GM12878 (cell line): ENCODE measurements around the gene HRCT1. TPM values are rescaled to one million over a fixed set of nuclear protein-coding genes. Genes with fewer than 3 reads are reported as not detected.

ENCODE experiments used
- ATAC-seq: fragments of 200-7000 bp; cut with Tn5 transposase; 3 replicates; pipeline ENCODE4 v1.9.1; 2020; ENCODE audit warnings: mild to moderate bottlenecking, moderate library complexity
- BruUV-seq: library from RNA; stranded (reverse); fragments of 400-500 nt; replicated peaks from 2 replicates; lab custom pipeline; 2021; lab: Mats Ljungman, UMichigan
- CTCF ChIA-PET: fragments of 300-600 bp; sonication (Branson Sonifier 250); formaldehyde crosslinking; extraction: SDS; loops from one replicate; lab custom pipeline; 2021; ENCODE audit warnings: inconsistent platforms; lab: Yijun Ruan, JAX
- POLR2A ChIA-PET: fragments of 350-600 bp; formaldehyde crosslinking; extraction: SDS; loops from one replicate; lab custom pipeline; 2021; ENCODE audit warnings: inconsistent platforms; lab: Charles Lee
- RAD21 ChIA-PET: fragments of 300-600 bp; sonication (Branson Sonifier 250); formaldehyde crosslinking; loops from one replicate; lab custom pipeline; 2023; ENCODE audit warnings: antibody characterized with exemption; ENCODE audit not compliant: unreplicated experiment; lab: Charles Lee
- SMC1A ChIA-PET: fragments of 300-600 bp; sonication (Branson Sonifier 250); formaldehyde crosslinking; loops from one replicate; lab custom pipeline; 2023; ENCODE audit not compliant: unreplicated experiment, uncharacterized antibody; lab: Charles Lee
- DNase-seq: peaks from one replicate; pipeline ENCODE4 v3.0.0-alpha.2; 2011; ENCODE audit warnings: low read depth, low spot score
- FAIRE-seq: peaks from 3 replicates; lab custom pipeline; 2011; peaks lifted over from hg19 to GRCh38; lab: Jason Lieb, UNC
- H2AFZ ChIP-seq: 2 replicates; pipeline ENCODE4 v1.6.0; 2011; ENCODE audit warnings: low read depth, low read length, control low read depth; ENCODE audit not compliant: control insufficient read depth
- H3K27ac ChIP-seq: 2 replicates; pipeline ENCODE4 v1.5.1; 2011; ENCODE audit warnings: control low read depth; ENCODE audit not compliant: control insufficient read depth, insufficient read depth
- H3K27me3 ChIP-seq, 2 experiments: replicated peaks in 1 of 2; 2 replicates each; pipeline versions ENCODE4 v1.6.0 to v1.6.1; 2011; ENCODE audit warnings: low read length in 1 of 2; ENCODE audit not compliant: control insufficient read depth in 2 of 2, insufficient read depth in 2 of 2
- H3K36me3 ChIP-seq, 2 experiments: 2 replicates each; pipeline ENCODE4 v1.5.1; 2011; ENCODE audit warnings: low read length in 1 of 2; ENCODE audit not compliant: control insufficient read depth in 2 of 2, insufficient read depth in 2 of 2
- H3K4me1 ChIP-seq: 2 replicates; pipeline ENCODE4 v1.6.1; 2011; ENCODE audit warnings: mild to moderate bottlenecking, low read length, moderate library complexity, mixed read lengths; ENCODE audit not compliant: control insufficient read depth, insufficient read depth
- H3K4me2 ChIP-seq: 2 replicates; pipeline ENCODE4 v1.6.0; 2011; ENCODE audit warnings: control low read depth; ENCODE audit not compliant: control insufficient read depth, insufficient read depth
- H3K4me3 ChIP-seq: fragments of 200-600 bp; sonication (generic); 2 replicates; pipeline ENCODE4 v1.5.1; 2016
- H3K79me2 ChIP-seq: 2 replicates; pipeline ENCODE4 v1.6.0; 2011; ENCODE audit warnings: low read length; ENCODE audit not compliant: control insufficient read depth, insufficient read depth
- H3K9ac ChIP-seq: 2 replicates; pipeline ENCODE4 v1.8.0; 2011; ENCODE audit warnings: low read length, control low read depth, mixed read lengths; ENCODE audit not compliant: control insufficient read depth, insufficient read depth
- H3K9me3 ChIP-seq: replicated peaks from 3 replicates; pipeline ENCODE4 v1.5.1; 2011; ENCODE audit warnings: mild to moderate bottlenecking, low read length; ENCODE audit not compliant: control insufficient read depth, insufficient read depth
- H4K20me1 ChIP-seq: 2 replicates; pipeline ENCODE4 v1.6.0; 2011; ENCODE audit not compliant: control insufficient read depth, insufficient read depth
- NFXL1 ChIP-seq: fragments of 450-650 bp; IDR thresholded peaks from 2 replicates; pipeline ENCODE4 v1.6.1; 2017; ENCODE audit warnings: antibody characterized with exemption, mild to moderate bottlenecking, borderline replicate concordance
- PRDM15 ChIP-seq: fragments of 450-650 bp; formaldehyde crosslinking; IDR thresholded peaks from 2 replicates; pipeline ENCODE4 v1.4.0; 2020; ENCODE audit warnings: mild to moderate bottlenecking, moderate library complexity
- SIN3A ChIP-seq: IDR thresholded peaks from 2 replicates; pipeline ENCODE4 v1.6.1; 2012; ENCODE audit warnings: low read depth, low read length, improper control_type of control experiment
- TAF1 ChIP-seq: IDR thresholded peaks from 2 replicates; pipeline ENCODE4 v1.6.1; 2011; ENCODE audit warnings: mild to moderate bottlenecking, low read depth, low read length, borderline replicate concordance
- ZNF207 ChIP-seq: fragments of 450-650 bp; IDR thresholded peaks from 2 replicates; pipeline ENCODE4 v1.6.1; 2014; ENCODE audit warnings: antibody characterized with exemption, mild to moderate bottlenecking, borderline replicate concordance
- WGBS: methylation state at CpG from one replicate; pipeline ENCODE4 v1.1.6; 2016; ENCODE audit warnings: low lambda C conversion rate; ENCODE audit not compliant: insufficient replicate concordance, insufficient coverage; ENCODE audit errors: missing lambda C conversion rate; 5-methylcytosine and 5-hydroxymethylcytosine counted together
- in situ Hi-C: fragments of 300-500 bp; cut with MboI; formaldehyde crosslinking; loops from 9 replicates; pipeline ENCODE4 v1.14.3; 2018; ENCODE audit warnings: mixed read lengths
- intact Hi-C: fragments of 100-400 bp; cut with micrococcal nuclease; formaldehyde crosslinking; loops from one replicate; pipeline ENCODE4 v1.14.2; 2022; ENCODE audit not compliant: unreplicated experiment
- polyA plus RNA-seq, 11 experiments: library from polyadenylated mRNA; depleted of rRNA in 4 of 11; unstranded in 6 of 11; stranded (reverse) in 5 of 11; fragments of >200 nt; fragmentation: Nextera tagmentation in 4 of 11; fragmentation: Illumina TruSeq in 1 of 11; extraction: Ambion mirVana in 4 of 11; extraction: Trizol in 1 of 11; gene quantifications; 1 replicate in 1 of 11; 2 replicates in 10 of 11; pipeline versions ENCODE4 v1.2.1 to v1.2.3, GENCODE V29; 2011 to 2016; ENCODE audit warnings: inconsistent platforms in 2 of 11, missing spikeins in 2 of 11, low read depth in 1 of 11
- total RNA-seq, 4 experiments: library from RNA; depleted of rRNA in 3 of 4; stranded (reverse); fragments of >200 nt in 3 of 4; fragmentation: Illumina TruSeq in 1 of 4; extraction: Trizol in 1 of 4; gene quantifications; 2 replicates each; pipeline versions ENCODE4 v1.2.1 to v1.2.3, GENCODE V29; 2013 to 2021

The HRCT1 gene
- total and polyA plus RNA-seq, 10 of the 15 experiments (the other 5 are each of a cell fraction or from before 2014, with no cell fraction given), result not detected

GRCh38 chr9:35856206-35856605 is 49.8 kb upstream of the HRCT1 start:
- no peaks in the 10 kb centered on the region for H3K79me2 ChIP-seq
- FAIRE-seq (no peak), ATAC-seq (no peak), DNase-seq (no peak)
- no peak overlapping the region for H3K4me2 ChIP-seq
- intact Hi-C loops (no loop called here), in situ Hi-C loops (no loop called here)
- no peaks in the 10 kb centered on the region for H3K36me3 ChIP-seq
- H3K9me3 ChIP-seq, result no peaks in the 10 kb centered on the region
- TF ChIP-seq SIN3A (no peak), NFXL1 (no peak), ZNF207 (no peak), PRDM15 (no peak), TAF1 (no peak)
- no peak overlapping the region for H2AFZ ChIP-seq
- POLR2A ChIA-PET, result interaction anchor here (0.5 to 1.6 kb wide), 3 partner anchors 9 to 620 kb away, joined by 3 to 5 read pairs (median 5); partner anchors contain the start of gene HINT2
- H3K9ac ChIP-seq, result no peak overlapping the region
- H3K27ac ChIP-seq, result no peak overlapping the region
- SMC1A ChIA-PET, result interaction anchor here (0.8 to 3.0 kb wide), 4 partner anchors 11 to 166 kb away, joined by 3 to 13 read pairs (median 4); no protein-coding TSS in a partner anchor
- RAD21 ChIA-PET, result interaction anchor here (4.7 kb wide), 1 partner anchor 30 kb away, joined by 18 read pairs; no protein-coding TSS in a partner anchor
- CTCF ChIA-PET, result interaction anchor here (1.4 to 12.7 kb wide), 5 partner anchors 8 to 68 kb away, joined by 3 to 92 read pairs (median 7); partner anchors contain the start of genes FAM221B and TMEM8B
- BruUV-seq, result no TSS peak
- no peaks in the 10 kb centered on the region for H4K20me1 ChIP-seq
- no peak overlapping the region for H3K4me3 ChIP-seq
- H3K4me1 ChIP-seq, result no peaks in the 10 kb centered on the region
- WGBS, result 63% methylated on average over 3 of the region's 3 CpGs
- H3K27me3 ChIP-seq, result no peaks in the 10 kb centered on the region
